GM18499 (cell line): ENCODE results near the gene GRID1.
"Not testable (repeated sequence)": the region's sequence is repeated elsewhere in the genome, so short reads cannot be mapped to it uniquely, and the experiment has no call there.

Experiments
- ATAC-seq: cut with Tn5 transposase; IDR thresholded peaks from one replicate; pipeline ENCODE4 v1.9.1; 2021; ENCODE audit warnings: moderate number of reproducible peaks; ENCODE audit not compliant: insufficient read depth, unreplicated experiment

The GRID1 gene

GRCh38 chr10:86242761-86243160, 123.8 kb downstream of the GRID1 start:
- no peak for ATAC-seq

GRCh38 chr10:86238089-86238488, 128.5 kb downstream of the GRID1 start:
- ATAC-seq = not testable (repeated sequence)

GRCh38 chr10:86234541-86235270, 131.9 kb downstream of the GRID1 start:
- no peak for ATAC-seq

GRCh38 chr10:86234107-86234506, 132.5 kb downstream of the GRID1 start:
- ATAC-seq = no peak

GRCh38 chr10:86233131-86233530, 133.5 kb downstream of the GRID1 start:
- ATAC-seq = no peak

GRCh38 chr10:86232644-86233043, 134.0 kb downstream of the GRID1 start:
- ATAC-seq = no peak

GRCh38 chr10:86231796-86232560, 134.6 kb downstream of the GRID1 start:
- ATAC-seq = no peak

GRCh38 chr10:86230557-86231180, 135.9 kb downstream of the GRID1 start:
- ATAC-seq = no peak

GRCh38 chr10:86229811-86230556, 136.6 kb downstream of the GRID1 start:
- no peak for ATAC-seq

GRCh38 chr10:86229376-86229775, 137.2 kb downstream of the GRID1 start:
- no peak for ATAC-seq

- no peak for ATAC-seq
Measured at GRCh38 chr10:86227501-86228258, 138.9 kb downstream of the GRID1 start.

- no peak for ATAC-seq
Measured at GRCh38 chr10:86226781-86227201, 139.8 kb downstream of the GRID1 start.

GRCh38 chr10:86226016-86226415, 140.6 kb downstream of the GRID1 start:
- ATAC-seq = no peak

GRCh38 chr10:86225103-86225782, 141.4 kb downstream of the GRID1 start:
- no peak for ATAC-seq

GRCh38 chr10:86224354-86225102, 142.1 kb downstream of the GRID1 start:
- ATAC-seq = no peak

GRCh38 chr10:86223256-86223655, 143.3 kb downstream of the GRID1 start:
- no peak for ATAC-seq

GRCh38 chr10:86222687-86223086, 143.9 kb downstream of the GRID1 start:
- ATAC-seq = no peak

GRCh38 chr10:86222336-86222650, 144.3 kb downstream of the GRID1 start:
- no peak for ATAC-seq
